GM12878 (cell line): ENCODE results near the gene MAP2K1. TPM values are rescaled to one million over a fixed set of nuclear protein-coding genes. Genes with fewer than 3 reads are reported as not detected.

ENCODE experiments used
- ATAC-seq: fragments of 200-7000 bp; cut with Tn5 transposase; 3 replicates; pipeline ENCODE4 v1.9.1; 2020; ENCODE audit warnings: mild to moderate bottlenecking, moderate library complexity
- BruUV-seq: library from RNA; stranded (reverse); fragments of 400-500 nt; replicated peaks from 2 replicates; lab custom pipeline; 2021; lab: Mats Ljungman, UMichigan
- CTCF ChIA-PET: fragments of 300-600 bp; sonication (Branson Sonifier 250); formaldehyde crosslinking; extraction: SDS; loops from one replicate; lab custom pipeline; 2021; ENCODE audit warnings: inconsistent platforms; lab: Yijun Ruan, JAX
- POLR2A ChIA-PET: fragments of 350-600 bp; formaldehyde crosslinking; extraction: SDS; loops from one replicate; lab custom pipeline; 2021; ENCODE audit warnings: inconsistent platforms; lab: Charles Lee
- RAD21 ChIA-PET: fragments of 300-600 bp; sonication (Branson Sonifier 250); formaldehyde crosslinking; loops from one replicate; lab custom pipeline; 2023; ENCODE audit warnings: antibody characterized with exemption; ENCODE audit not compliant: unreplicated experiment; lab: Charles Lee
- SMC1A ChIA-PET: fragments of 300-600 bp; sonication (Branson Sonifier 250); formaldehyde crosslinking; loops from one replicate; lab custom pipeline; 2023; ENCODE audit not compliant: unreplicated experiment, uncharacterized antibody; lab: Charles Lee
- DNase-seq: peaks from one replicate; pipeline ENCODE4 v3.0.0-alpha.2; 2011; ENCODE audit warnings: low read depth, low spot score
- FAIRE-seq: peaks from 3 replicates; lab custom pipeline; 2011; peaks lifted over from hg19 to GRCh38; lab: Jason Lieb, UNC
- H2AFZ ChIP-seq: 2 replicates; pipeline ENCODE4 v1.6.0; 2011; ENCODE audit warnings: low read depth, low read length, control low read depth; ENCODE audit not compliant: control insufficient read depth
- H3K27ac ChIP-seq: 2 replicates; pipeline ENCODE4 v1.5.1; 2011; ENCODE audit warnings: control low read depth; ENCODE audit not compliant: control insufficient read depth, insufficient read depth
- H3K27me3 ChIP-seq, 2 experiments: replicated peaks in 1 of 2; 2 replicates each; pipeline versions ENCODE4 v1.6.0 to v1.6.1; 2011; ENCODE audit warnings: low read length in 1 of 2; ENCODE audit not compliant: control insufficient read depth in 2 of 2, insufficient read depth in 2 of 2
- H3K36me3 ChIP-seq, 2 experiments: 2 replicates each; pipeline ENCODE4 v1.5.1; 2011; ENCODE audit warnings: low read length in 1 of 2; ENCODE audit not compliant: control insufficient read depth in 2 of 2, insufficient read depth in 2 of 2
- H3K4me1 ChIP-seq: 2 replicates; pipeline ENCODE4 v1.6.1; 2011; ENCODE audit warnings: mild to moderate bottlenecking, low read length, moderate library complexity, mixed read lengths; ENCODE audit not compliant: control insufficient read depth, insufficient read depth
- H3K4me2 ChIP-seq: 2 replicates; pipeline ENCODE4 v1.6.0; 2011; ENCODE audit warnings: control low read depth; ENCODE audit not compliant: control insufficient read depth, insufficient read depth
- H3K4me3 ChIP-seq: fragments of 200-600 bp; sonication (generic); 2 replicates; pipeline ENCODE4 v1.5.1; 2016
- H3K79me2 ChIP-seq: 2 replicates; pipeline ENCODE4 v1.6.0; 2011; ENCODE audit warnings: low read length; ENCODE audit not compliant: control insufficient read depth, insufficient read depth
- H3K9ac ChIP-seq: 2 replicates; pipeline ENCODE4 v1.8.0; 2011; ENCODE audit warnings: low read length, control low read depth, mixed read lengths; ENCODE audit not compliant: control insufficient read depth, insufficient read depth
- H3K9me3 ChIP-seq: replicated peaks from 3 replicates; pipeline ENCODE4 v1.5.1; 2011; ENCODE audit warnings: mild to moderate bottlenecking, low read length; ENCODE audit not compliant: control insufficient read depth, insufficient read depth
- H4K20me1 ChIP-seq: 2 replicates; pipeline ENCODE4 v1.6.0; 2011; ENCODE audit not compliant: control insufficient read depth, insufficient read depth
- CBX3 ChIP-seq: fragments of 200-600 bp; sonication (generic); IDR thresholded peaks from 2 replicates; pipeline ENCODE4 v1.6.1; 2016; ENCODE audit warnings: low read depth, borderline replicate concordance
- CHD2 ChIP-seq: IDR thresholded peaks from 2 replicates; pipeline ENCODE4 v1.6.1; 2011; ENCODE audit warnings: low read depth, low read length, improper control_type of control experiment, borderline replicate concordance
- CREB1 ChIP-seq: IDR thresholded peaks from 2 replicates; pipeline ENCODE4 v1.6.1; 2012; ENCODE audit warnings: low read depth, mild to moderate bottlenecking, inconsistent platforms
- HDAC6 ChIP-seq: fragments of 200-600 bp; sonication (generic); IDR thresholded peaks from one replicate; pipeline ENCODE4 v1.8.0; 2017; ENCODE audit warnings: antibody characterized with exemption; ENCODE audit not compliant: unreplicated experiment
- HDGF ChIP-seq: fragments of 450-650 bp; IDR thresholded peaks from 2 replicates; pipeline ENCODE4 v1.6.1; 2016; ENCODE audit warnings: antibody characterized with exemption
- HSF1 ChIP-seq: fragments of 150-350 bp; IDR thresholded peaks from 2 replicates; pipeline ENCODE4 v1.6.1; 2014; ENCODE audit warnings: mild to moderate bottlenecking, low read depth, low read length
- JUND ChIP-seq: IDR thresholded peaks from 2 replicates; pipeline ENCODE4 v1.6.1; 2012; ENCODE audit warnings: low read depth, mild to moderate bottlenecking, low read length, improper control_type of control experiment, moderate library complexity
- NBN ChIP-seq: fragments of 450-650 bp; IDR thresholded peaks from 2 replicates; pipeline ENCODE4 v1.6.1; 2016
- NFYA ChIP-seq: IDR thresholded peaks from 2 replicates; pipeline ENCODE4 v1.6.1; 2011; ENCODE audit warnings: low read depth, mild to moderate bottlenecking, low read length, improper control_type of control experiment, borderline replicate concordance
- PAX8 ChIP-seq: fragments of 450-650 bp; IDR thresholded peaks from 2 replicates; pipeline ENCODE4 v1.6.1; 2017; ENCODE audit warnings: mild to moderate bottlenecking, moderate library complexity
- PML ChIP-seq: IDR thresholded peaks from 2 replicates; pipeline ENCODE4 v1.6.1; 2012; ENCODE audit warnings: low read length, inconsistent platforms
- POU2F2 ChIP-seq: IDR thresholded peaks from 3 replicates; pipeline ENCODE4 v1.6.1; 2011; ENCODE audit warnings: low read depth, mild to moderate bottlenecking, low read length, borderline replicate concordance
- SMAD5 ChIP-seq: IDR thresholded peaks from 2 replicates; pipeline ENCODE4 v1.6.1; 2016; ENCODE audit warnings: antibody characterized with exemption, low read depth
- SUZ12 ChIP-seq: fragments of 200-600 bp; sonication (generic); IDR thresholded peaks from one replicate; pipeline ENCODE4 v1.6.1; 2018; ENCODE audit warnings: antibody characterized with exemption, mild to moderate bottlenecking; ENCODE audit not compliant: unreplicated experiment
- TCF3 ChIP-seq: IDR thresholded peaks from 2 replicates; pipeline ENCODE4 v1.6.1; 2012; ENCODE audit warnings: low read depth, mild to moderate bottlenecking, low read length, borderline replicate concordance; ENCODE audit not compliant: insufficient read depth
- WRNIP1 ChIP-seq: IDR thresholded peaks from 2 replicates; pipeline ENCODE4 v1.6.1; 2011; ENCODE audit warnings: low read depth, low read length, improper control_type of control experiment, borderline replicate concordance
- WGBS: methylation state at CpG from one replicate; pipeline ENCODE4 v1.1.6; 2016; ENCODE audit warnings: low lambda C conversion rate; ENCODE audit not compliant: insufficient replicate concordance, insufficient coverage; ENCODE audit errors: missing lambda C conversion rate; 5-methylcytosine and 5-hydroxymethylcytosine counted together
- in situ Hi-C: fragments of 300-500 bp; cut with MboI; formaldehyde crosslinking; loops from 9 replicates; pipeline ENCODE4 v1.14.3; 2018; ENCODE audit warnings: mixed read lengths
- intact Hi-C: fragments of 100-400 bp; cut with micrococcal nuclease; formaldehyde crosslinking; loops from one replicate; pipeline ENCODE4 v1.14.2; 2022; ENCODE audit not compliant: unreplicated experiment
- polyA plus RNA-seq, 11 experiments: library from polyadenylated mRNA; depleted of rRNA in 4 of 11; unstranded in 6 of 11; stranded (reverse) in 5 of 11; fragments of >200 nt; fragmentation: Nextera tagmentation in 4 of 11; fragmentation: Illumina TruSeq in 1 of 11; extraction: Ambion mirVana in 4 of 11; extraction: Trizol in 1 of 11; gene quantifications; 1 replicate in 1 of 11; 2 replicates in 10 of 11; pipeline versions ENCODE4 v1.2.1 to v1.2.3, GENCODE V29; 2011 to 2016; ENCODE audit warnings: inconsistent platforms in 2 of 11, missing spikeins in 2 of 11, low read depth in 1 of 11
- total RNA-seq, 4 experiments: library from RNA; depleted of rRNA in 3 of 4; stranded (reverse); fragments of >200 nt in 3 of 4; fragmentation: Illumina TruSeq in 1 of 4; extraction: Trizol in 1 of 4; gene quantifications; 2 replicates each; pipeline versions ENCODE4 v1.2.1 to v1.2.3, GENCODE V29; 2013 to 2021
- TF ChIP-seq, protein P1 (sequence below): IDR thresholded peaks from 2 replicates; pipeline ENCODE4 v1.6.1; 2011; ENCODE audit warnings: mild to moderate bottlenecking, low read depth, low read length, moderate library complexity; ENCODE audit not compliant: insufficient replicate concordance
- TF ChIP-seq, protein P2 (sequence below): IDR thresholded peaks from 2 replicates; pipeline ENCODE4 v1.6.1; 2012; ENCODE audit warnings: low read depth, low read length, improper control_type of control experiment

MAP2K1 gene
- total and polyA plus RNA-seq, 10 of the 15 experiments (the other 5 are each of a cell fraction or from before 2014, with no cell fraction given), result 11.2 to 112 (median 56.6) TPM

DNA sequence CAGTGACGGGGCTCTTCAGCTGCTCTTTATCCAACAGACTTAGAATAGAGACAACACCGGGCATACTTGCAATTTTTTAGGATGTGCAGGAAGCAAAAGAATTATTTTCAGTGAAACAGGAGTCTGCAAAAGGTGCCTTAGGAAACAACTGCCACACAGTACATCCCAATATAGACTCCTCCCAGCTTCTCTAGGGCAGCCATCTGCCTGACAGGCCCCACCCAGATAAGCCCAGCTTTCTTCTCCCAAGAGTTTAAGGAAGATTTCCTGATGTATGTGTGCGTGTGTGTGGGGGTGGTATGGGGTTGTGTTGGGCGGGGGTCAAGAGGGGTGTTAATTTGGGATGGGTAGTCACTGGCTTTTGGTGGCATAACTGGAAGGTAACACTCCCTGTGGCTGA is 21.5 kb downstream of the MAP2K1 start:
- Histone ChIP-seq H3K36me3 (peaks cover 0 to 1% of the 10 kb centered on the region in 2 experiments; a peak in 1 of 4 replicates), H3K9ac (no peak overlapping the region), H2AFZ (no peak overlapping the region), H3K9me3 (no peaks in the 10 kb centered on the region), H3K4me1 (peaks cover 52% of the 10 kb centered on the region), H3K27me3 (no peaks in the 10 kb centered on the region), H3K27ac (no peak overlapping the region), H3K79me2 (peaks cover 96% of the 10 kb centered on the region), H3K4me2 (no peak overlapping the region), H3K4me3 (no peak overlapping the region), H4K20me1 (peaks cover 4% of the 10 kb centered on the region)
- no TSS peak for BruUV-seq
- in situ Hi-C loops (no loop called here), intact Hi-C loops (no loop called here)
- no peak for DNase-seq
- ChIA-PET SMC1A (no interaction called here), CTCF (interaction anchor here (0.5 to 1.1 kb wide), 3 partner anchors 8 to 546 kb away, joined by 3 to 4 read pairs (median 4); no protein-coding TSS in a partner anchor), POLR2A (interaction anchor here (1.2 kb wide), 1 partner anchor 16 kb away, joined by 4 read pairs; no protein-coding TSS in a partner anchor), RAD21 (interaction anchor here (0.9 kb wide), 1 partner anchor 91 kb away, joined by 3 read pairs; no protein-coding TSS in a partner anchor)
- TF ChIP-seq NBN (no peak), TCF3 (no peak), WRNIP1 (no peak), JUND (no peak), SMAD5 (no peak), HDAC6 (no peak), CHD2 (no peak), SUZ12 (no peak), POU2F2 (no peak), CREB1 (no peak), HSF1 (no peak), HDGF (no peak), PML (no peak), NFYA (no peak), PAX8 (no peak), CBX3 (no peak)
- TF ChIP-seq, protein P1, sequence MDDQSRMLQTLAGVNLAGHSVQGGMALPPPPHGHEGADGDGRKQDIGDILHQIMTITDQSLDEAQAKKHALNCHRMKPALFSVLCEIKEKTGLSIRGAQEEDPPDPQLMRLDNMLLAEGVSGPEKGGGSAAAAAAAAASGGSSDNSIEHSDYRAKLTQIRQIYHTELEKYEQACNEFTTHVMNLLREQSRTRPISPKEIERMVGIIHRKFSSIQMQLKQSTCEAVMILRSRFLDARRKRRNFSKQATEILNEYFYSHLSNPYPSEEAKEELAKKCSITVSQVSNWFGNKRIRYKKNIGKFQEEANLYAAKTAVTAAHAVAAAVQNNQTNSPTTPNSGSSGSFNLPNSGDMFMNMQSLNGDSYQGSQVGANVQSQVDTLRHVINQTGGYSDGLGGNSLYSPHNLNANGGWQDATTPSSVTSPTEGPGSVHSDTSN, result no peak
- TF ChIP-seq, protein P2, sequence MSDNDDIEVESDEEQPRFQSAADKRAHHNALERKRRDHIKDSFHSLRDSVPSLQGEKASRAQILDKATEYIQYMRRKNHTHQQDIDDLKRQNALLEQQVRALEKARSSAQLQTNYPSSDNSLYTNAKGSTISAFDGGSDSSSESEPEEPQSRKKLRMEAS, result no peak
- no peak for ATAC-seq
- FAIRE-seq, result no peak
- 97% methylated on average over 4 of the region's 4 CpGs for WGBS
